Astrocyte of the cerebellum (primary cell): ENCODE results near the gene CNN1.

ENCODE experiments used
- DNase-seq: peaks from one replicate; pipeline ENCODE4 v3.0.0-alpha.2; 2011; ENCODE audit warnings: low read depth
- H3K4me3 ChIP-seq: 2 replicates; pipeline ENCODE4 v1.5.1; 2011; ENCODE audit warnings: mild to moderate bottlenecking, low read depth, low read length, moderate library complexity
- in situ Hi-C: cut with HindIII; loops from 2 replicates; pipeline ENCODE4 v1.10.0; 2017; ENCODE audit warnings: low sequenced_read_pairs
- TF ChIP-seq, protein P1 (sequence below): IDR thresholded peaks from 2 replicates; pipeline ENCODE4 v1.5.1; 2012; ENCODE audit warnings: low read length, low read depth, moderate library complexity, mild to moderate bottlenecking; ENCODE audit errors: missing control alignments

The CNN1 gene

DNA sequence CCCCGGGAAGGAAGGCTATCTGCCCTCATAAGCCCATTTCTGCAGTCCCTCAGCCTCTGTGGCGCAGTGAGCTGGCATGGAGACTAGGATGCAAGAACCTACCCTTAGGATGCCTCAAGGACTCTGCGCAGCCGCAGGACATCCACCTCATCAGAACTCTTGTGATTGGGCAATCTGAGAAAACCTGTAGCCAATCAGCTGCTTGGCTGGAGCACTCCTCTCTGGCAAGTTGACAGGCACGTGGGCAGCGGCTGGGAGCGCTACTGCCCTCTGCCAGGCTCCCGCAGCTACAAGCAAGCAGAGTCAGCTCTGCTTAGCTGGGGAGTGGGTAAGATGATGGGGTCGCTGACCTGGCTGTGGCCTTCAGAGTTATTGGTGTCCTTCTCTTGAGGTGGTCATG, 8.2 kb upstream of the CNN1 start:
- DNase-seq = peak; percentile 16
- no peak overlapping the region for H3K4me3 ChIP-seq
- TF ChIP-seq, protein P1, sequence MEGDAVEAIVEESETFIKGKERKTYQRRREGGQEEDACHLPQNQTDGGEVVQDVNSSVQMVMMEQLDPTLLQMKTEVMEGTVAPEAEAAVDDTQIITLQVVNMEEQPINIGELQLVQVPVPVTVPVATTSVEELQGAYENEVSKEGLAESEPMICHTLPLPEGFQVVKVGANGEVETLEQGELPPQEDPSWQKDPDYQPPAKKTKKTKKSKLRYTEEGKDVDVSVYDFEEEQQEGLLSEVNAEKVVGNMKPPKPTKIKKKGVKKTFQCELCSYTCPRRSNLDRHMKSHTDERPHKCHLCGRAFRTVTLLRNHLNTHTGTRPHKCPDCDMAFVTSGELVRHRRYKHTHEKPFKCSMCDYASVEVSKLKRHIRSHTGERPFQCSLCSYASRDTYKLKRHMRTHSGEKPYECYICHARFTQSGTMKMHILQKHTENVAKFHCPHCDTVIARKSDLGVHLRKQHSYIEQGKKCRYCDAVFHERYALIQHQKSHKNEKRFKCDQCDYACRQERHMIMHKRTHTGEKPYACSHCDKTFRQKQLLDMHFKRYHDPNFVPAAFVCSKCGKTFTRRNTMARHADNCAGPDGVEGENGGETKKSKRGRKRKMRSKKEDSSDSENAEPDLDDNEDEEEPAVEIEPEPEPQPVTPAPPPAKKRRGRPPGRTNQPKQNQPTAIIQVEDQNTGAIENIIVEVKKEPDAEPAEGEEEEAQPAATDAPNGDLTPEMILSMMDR = peak; percentile 11
- in situ Hi-C loops = no loop called here

DNA sequence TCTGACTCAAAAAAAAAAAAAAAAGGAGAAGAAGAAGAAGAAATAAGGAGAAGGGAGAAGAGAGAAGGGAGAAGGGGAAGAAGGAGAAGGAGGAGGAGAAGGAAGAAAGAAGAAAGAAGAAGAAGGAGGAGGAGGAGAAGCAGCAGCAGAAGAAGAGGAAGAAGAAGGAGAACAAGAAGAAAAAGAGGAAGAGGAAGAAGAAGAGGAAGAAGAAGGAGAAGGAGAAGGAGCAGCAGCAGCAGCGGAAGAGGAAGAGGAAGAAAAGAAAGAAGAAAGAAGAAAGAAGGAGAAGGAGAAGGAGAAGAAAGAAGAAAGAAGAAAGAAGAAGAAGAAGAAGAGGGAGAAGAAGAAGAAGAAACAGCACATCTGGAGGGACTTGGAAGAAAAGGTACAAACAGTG, 4.1 kb upstream of the CNN1 start:
- no peak overlapping the region for H3K4me3 ChIP-seq
- in situ Hi-C loops = no loop called here
- TF ChIP-seq, protein P1 = no peak
- no peak for DNase-seq

DNA sequence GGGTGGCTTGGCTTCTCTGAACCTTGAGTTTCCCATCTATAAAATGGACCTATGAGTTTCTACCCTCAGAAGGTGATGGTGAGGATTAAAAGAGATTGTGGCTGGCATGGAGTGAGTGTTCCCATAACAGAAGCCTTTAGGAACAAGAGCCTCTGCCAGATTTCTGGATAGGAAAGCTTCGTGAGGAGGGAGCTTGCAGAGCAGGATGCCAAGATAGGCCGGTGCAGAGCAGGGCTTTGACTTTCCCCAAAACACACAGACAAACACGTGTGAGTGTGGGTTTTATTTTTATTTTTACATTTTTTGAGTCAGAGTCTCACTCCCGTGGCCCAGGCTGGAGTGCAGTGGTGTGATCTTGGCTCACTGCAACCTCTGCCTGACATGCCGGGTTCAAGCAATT, 3.7 kb upstream of the CNN1 start:
- in situ Hi-C loops = no loop called here
- no peak overlapping the region for H3K4me3 ChIP-seq
- TF ChIP-seq, protein P1 = no peak
- DNase-seq = no peak

DNA sequence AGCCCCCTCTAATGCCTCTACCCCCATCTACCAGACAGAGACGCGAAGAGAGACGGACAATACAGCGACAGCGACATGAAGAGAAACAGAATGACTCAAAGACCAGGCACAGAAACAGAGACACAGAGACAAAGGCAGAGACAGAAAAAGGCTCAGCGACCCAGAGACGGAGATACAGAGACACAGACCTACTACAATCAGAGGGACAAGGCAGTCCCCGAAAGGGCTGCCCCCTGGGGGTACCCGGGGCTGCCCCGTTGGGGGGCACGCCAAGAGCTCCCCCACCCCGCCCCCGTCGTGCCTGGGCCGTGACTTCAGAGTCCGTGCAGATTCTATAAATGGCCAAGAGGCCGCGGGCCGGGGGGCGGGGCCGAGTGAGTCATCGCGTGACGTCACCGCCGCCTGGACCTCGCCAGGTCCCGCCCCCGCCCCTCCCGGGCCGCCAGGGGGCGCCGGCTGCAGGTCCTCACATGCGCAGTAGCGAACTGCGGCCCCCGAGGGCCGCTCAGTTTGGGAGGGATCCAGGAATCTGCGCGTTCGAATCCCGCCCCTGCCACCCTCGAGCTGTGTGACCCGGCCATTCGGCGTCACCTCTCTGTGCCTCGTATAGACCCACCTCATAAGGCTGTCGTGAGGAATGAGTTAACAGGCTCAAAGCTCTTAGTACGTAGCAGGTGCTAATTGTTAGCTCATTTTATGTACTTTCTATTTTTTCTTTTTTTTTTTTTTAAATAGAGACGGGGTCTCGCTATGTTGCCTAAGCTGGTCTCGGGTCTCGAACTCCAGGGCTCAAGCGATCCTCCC, 2.7 kb upstream of the CNN1 start:
- in situ Hi-C loops = no loop called here
- peak; percentile 40 for DNase-seq
- peak overlapping the region; percentile 26 for H3K4me3 ChIP-seq
- TF ChIP-seq, protein P1 = peak; percentile 91

DNA sequence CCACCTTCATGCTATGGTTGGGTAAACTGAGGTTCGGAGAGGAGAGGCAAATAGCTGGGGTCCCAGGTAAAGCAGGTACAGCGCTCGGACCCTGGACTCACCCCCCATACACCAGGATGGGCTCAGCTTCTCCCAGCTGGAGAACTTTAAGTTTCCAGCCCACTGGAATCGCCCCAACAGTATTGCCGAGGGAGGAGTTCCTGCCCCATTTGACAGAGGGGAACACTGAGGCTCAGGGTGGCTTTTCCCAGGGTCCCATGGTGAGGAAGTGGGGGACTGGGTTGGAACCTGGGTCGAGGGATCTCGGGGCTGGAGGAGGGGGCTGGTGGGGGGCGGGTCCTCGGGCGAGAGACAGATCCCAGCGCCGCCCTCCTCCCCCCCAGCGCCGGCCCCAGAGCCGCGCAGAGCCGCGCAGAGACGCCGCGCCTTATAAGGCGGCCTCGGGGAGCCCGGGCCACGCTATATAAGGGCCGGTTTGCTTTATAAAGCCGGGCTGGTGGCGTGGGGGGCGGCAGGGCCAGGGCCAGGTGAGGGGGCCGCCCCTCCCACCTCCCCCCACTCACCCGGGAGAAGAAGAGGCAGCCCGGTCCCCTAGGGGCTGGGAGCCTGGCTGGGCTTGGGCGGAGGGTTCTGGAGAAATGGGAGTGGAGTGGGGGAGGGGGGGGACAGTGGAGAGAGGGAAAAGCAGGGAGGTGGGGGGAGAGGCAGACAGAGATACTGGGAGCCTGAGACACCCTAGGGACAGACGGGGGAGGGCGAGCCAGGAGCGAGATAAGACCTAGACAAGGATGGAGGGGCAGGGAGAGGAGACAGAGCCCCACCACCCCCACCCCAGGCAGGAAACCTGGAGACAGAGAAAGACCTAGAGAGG, 1.1 kb downstream of the CNN1 start:
- H3K4me3 ChIP-seq = peak overlapping the region; percentile 21
- TF ChIP-seq, protein P1 = no peak
- in situ Hi-C loops = no loop called here
- DNase-seq = no peak

DNA sequence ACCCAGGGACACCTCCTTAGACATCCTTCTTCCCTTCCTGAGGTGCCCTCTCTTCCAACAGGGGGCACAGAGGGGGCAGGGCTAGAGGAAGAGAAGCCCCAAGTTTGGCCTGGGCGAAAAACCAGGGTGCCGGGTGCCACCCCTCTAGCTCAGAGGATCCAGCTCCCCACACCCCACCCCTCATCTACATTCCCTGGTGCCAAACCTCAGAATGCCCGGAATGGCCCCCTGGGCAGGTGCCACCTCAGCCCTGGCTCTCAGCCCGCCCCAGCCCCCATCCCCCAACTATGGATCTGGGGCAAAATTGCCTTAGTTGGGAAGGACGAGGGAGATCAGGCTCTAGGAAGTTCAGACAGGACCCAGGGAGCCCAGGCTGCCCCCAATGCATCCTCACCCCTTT, 2.0 kb downstream of the CNN1 start:
- TF ChIP-seq, protein P1 = no peak
- in situ Hi-C loops = no loop called here
- DNase-seq = no peak
- no peak overlapping the region for H3K4me3 ChIP-seq
